ENCODE measurements around the gene CMTM1.

Gene CMTM1

GRCh38 chr16:66551788-66552285, 14.4 kb upstream of the CMTM1 start:
- peak overlapping the region; percentile 44 for H3K27ac ChIP-seq (ENCODE audit: poor library complexity, severe bottlenecking)
- ATAC-seq (ENCODE audit: low read depth) (no peak), DNase-seq (ENCODE audit: low spot score) (no peak)
- peaks cover 24% of the 10 kb centered on the region for H3K4me1 ChIP-seq (ENCODE audit: insufficient read depth, poor library complexity, severe bottlenecking)
- H3K36me3 ChIP-seq (ENCODE audit: low read depth), result peaks cover 27% of the 10 kb centered on the region
- no peaks in the 10 kb centered on the region for H3K27me3 ChIP-seq (ENCODE audit: insufficient read depth, poor library complexity, severe bottlenecking)
- H3K9me3 ChIP-seq (ENCODE audit: severe bottlenecking), result no peaks in the 10 kb centered on the region
- peak overlapping the region; percentile 40 for H3K4me3 ChIP-seq (ENCODE audit: severe bottlenecking)
- TF ChIP-seq, protein P1, sequence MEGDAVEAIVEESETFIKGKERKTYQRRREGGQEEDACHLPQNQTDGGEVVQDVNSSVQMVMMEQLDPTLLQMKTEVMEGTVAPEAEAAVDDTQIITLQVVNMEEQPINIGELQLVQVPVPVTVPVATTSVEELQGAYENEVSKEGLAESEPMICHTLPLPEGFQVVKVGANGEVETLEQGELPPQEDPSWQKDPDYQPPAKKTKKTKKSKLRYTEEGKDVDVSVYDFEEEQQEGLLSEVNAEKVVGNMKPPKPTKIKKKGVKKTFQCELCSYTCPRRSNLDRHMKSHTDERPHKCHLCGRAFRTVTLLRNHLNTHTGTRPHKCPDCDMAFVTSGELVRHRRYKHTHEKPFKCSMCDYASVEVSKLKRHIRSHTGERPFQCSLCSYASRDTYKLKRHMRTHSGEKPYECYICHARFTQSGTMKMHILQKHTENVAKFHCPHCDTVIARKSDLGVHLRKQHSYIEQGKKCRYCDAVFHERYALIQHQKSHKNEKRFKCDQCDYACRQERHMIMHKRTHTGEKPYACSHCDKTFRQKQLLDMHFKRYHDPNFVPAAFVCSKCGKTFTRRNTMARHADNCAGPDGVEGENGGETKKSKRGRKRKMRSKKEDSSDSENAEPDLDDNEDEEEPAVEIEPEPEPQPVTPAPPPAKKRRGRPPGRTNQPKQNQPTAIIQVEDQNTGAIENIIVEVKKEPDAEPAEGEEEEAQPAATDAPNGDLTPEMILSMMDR (IDR thresholded peaks at IDR 0.05; ENCODE audit: poor library complexity, severe bottlenecking), result no peak

DNA sequence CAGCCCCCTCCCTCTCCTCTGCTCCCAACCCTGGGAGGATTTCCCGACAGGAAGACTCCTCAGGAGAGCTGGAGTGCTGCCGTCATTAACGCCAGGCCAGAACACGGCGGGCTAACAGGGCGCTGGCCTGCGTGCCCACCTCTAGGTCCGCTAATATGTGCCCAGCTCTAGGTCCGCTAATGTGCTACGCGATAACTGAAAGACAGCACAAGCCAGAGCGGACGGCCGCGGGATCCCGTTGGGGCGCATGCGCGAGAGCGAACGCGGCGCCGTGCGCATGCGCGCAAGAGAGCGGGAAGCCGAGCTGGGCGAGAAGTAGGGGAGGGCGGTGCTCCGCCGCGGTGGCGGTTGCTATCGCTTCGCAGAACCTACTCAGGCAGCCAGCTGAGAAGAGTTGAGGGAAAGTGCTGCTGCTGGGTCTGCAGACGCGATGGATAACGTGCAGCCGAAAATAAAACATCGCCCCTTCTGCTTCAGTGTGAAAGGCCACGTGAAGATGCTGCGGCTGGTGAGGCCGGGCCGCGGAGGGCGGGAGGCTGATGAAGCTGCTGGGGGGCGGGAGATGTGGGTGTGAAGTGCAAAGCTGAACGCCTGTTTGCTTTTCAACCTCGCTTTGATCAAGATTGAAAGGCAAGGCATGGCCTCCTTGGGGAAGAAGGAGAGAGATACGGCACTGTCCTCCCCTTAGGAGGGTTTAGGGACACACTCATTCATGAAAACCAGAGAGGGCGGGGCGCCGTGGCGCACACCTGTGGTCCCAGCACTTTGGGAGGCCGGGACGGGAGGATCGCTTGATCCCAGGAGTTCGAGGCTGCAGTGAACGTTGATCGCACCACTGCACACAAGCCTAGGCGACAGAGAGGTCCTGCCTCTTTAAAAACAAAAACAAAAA, 13.7 kb upstream of the CMTM1 start, which contains the start of gene CKLF:
TSS of gene CKLF (plus strand) at position 291 of the 892 bp plus-strand sequence. CDS start at position 431, 140 bp downstream.
- H3K27ac ChIP-seq (ENCODE audit: poor library complexity, severe bottlenecking), result peak within 1 kb of the TSS; percentile 44
- DNase-seq (ENCODE audit: low spot score) (peak; percentile 82), ATAC-seq (ENCODE audit: low read depth) (peak; percentile 67)
- H3K27me3 ChIP-seq (ENCODE audit: insufficient read depth, poor library complexity, severe bottlenecking), result no peaks in the 10 kb centered on the region
- H3K4me3 ChIP-seq (ENCODE audit: severe bottlenecking), result peak within 1 kb of the TSS; percentile 40
- peaks cover 24% of the 10 kb centered on the region for H3K4me1 ChIP-seq (ENCODE audit: insufficient read depth, poor library complexity, severe bottlenecking)
- TF ChIP-seq, protein P1 (IDR thresholded peaks at IDR 0.05; ENCODE audit: poor library complexity, severe bottlenecking), result no peak
- H3K36me3 ChIP-seq (ENCODE audit: low read depth), result peaks cover 34% of the 10 kb centered on the region
- no peaks in the 10 kb centered on the region for H3K9me3 ChIP-seq (ENCODE audit: severe bottlenecking)

DNA sequence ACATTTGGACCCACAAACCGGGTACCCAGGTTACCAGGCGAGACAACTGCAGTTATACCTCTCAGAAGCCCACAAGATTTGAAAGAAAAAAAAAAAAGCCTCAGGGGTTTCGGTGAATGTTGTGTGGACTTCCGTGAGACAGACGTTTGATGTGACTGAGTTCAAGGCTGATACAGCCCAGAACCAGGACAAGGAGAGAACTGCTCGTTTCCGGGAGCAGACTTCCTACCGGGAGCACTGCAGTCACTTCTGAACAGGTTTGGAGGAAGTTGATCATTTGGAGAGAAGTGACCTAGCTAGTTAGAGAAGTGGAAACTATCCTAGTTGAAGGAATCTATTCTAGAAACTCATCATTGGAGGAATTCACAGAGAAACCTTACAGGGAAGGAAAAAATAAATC, 13.0 kb upstream of the CMTM1 start:
- Histone ChIP-seq H3K27ac (ENCODE audit: poor library complexity, severe bottlenecking) (peak overlapping the region; percentile 44), H3K4me3 (ENCODE audit: severe bottlenecking) (peak overlapping the region; percentile 40), H3K36me3 (ENCODE audit: low read depth) (peaks cover 41% of the 10 kb centered on the region), H3K27me3 (ENCODE audit: insufficient read depth, poor library complexity, severe bottlenecking) (no peaks in the 10 kb centered on the region), H3K9me3 (ENCODE audit: severe bottlenecking) (no peaks in the 10 kb centered on the region), H3K4me1 (ENCODE audit: insufficient read depth, poor library complexity, severe bottlenecking) (peaks cover 24% of the 10 kb centered on the region)
- no peak for DNase-seq (ENCODE audit: low spot score)
- ATAC-seq (ENCODE audit: low read depth), result no peak
- TF ChIP-seq, protein P1 (IDR thresholded peaks at IDR 0.05; ENCODE audit: poor library complexity, severe bottlenecking), result no peak

- peaks cover 49% of the 10 kb centered on the region for H3K36me3 ChIP-seq (ENCODE audit: low read depth)
Measured at GRCh38 chr16:66554021-66554420, 12.2 kb upstream of the CMTM1 start.

More at GRCh38 chr16:66554021-66554420, 12.2 kb upstream of the CMTM1 start:
- DNase-seq (ENCODE audit: low spot score) (no peak), ATAC-seq (ENCODE audit: low read depth) (no peak)
- TF ChIP-seq, protein P1 (IDR thresholded peaks at IDR 0.05; ENCODE audit: poor library complexity, severe bottlenecking), result no peak
- no peaks in the 10 kb centered on the region for H3K27me3 ChIP-seq (ENCODE audit: insufficient read depth, poor library complexity, severe bottlenecking)
- H3K9me3 ChIP-seq (ENCODE audit: severe bottlenecking), result no peaks in the 10 kb centered on the region
- no peak overlapping the region for H3K4me3 ChIP-seq (ENCODE audit: severe bottlenecking)
- H3K27ac ChIP-seq (ENCODE audit: poor library complexity, severe bottlenecking), result no peak overlapping the region
- H3K4me1 ChIP-seq (ENCODE audit: insufficient read depth, poor library complexity, severe bottlenecking), result peaks cover 20% of the 10 kb centered on the region

All from RWPE2 (cell line).